Central memory CD8-positive, alpha-beta T cell (primary cell): ENCODE measurements around the gene TMEM42.
A peak's percentile ranks its signal among the peaks of the same experiment; 100 is the strongest.
"Not testable (repeated sequence)": the region's sequence is repeated elsewhere in the genome, so short reads cannot be mapped to it uniquely, and the experiment has no call there.

Experiments
- ATAC-seq: fragments of 150-1000 bp; cut with Tn5 transposase; replicated peaks from 2 replicates; pipeline ENCODE4 v1.10.0; 2022; ENCODE audit warnings: mild to moderate bottlenecking, moderate FRiP score, moderate number of reproducible peaks; ENCODE audit not compliant: poor library complexity, severe bottlenecking; ENCODE audit errors: extremely low read depth
- DNase-seq, 2 donors: peaks; one replicate each; pipeline ENCODE4 v3.0.0; 2021; ENCODE audit warnings: low spot score in 2 of 2
- H3K27ac Mint-ChIP-seq: one replicate; pipeline ENCODE4 v1.8.0; 2022; ENCODE audit warnings: low read depth, mild to moderate bottlenecking, moderate library complexity, mixed read lengths
- H3K27me3 Mint-ChIP-seq: one replicate; pipeline ENCODE4 v1.8.0; 2022; ENCODE audit warnings: mixed read lengths
- H3K36me3 Mint-ChIP-seq: one replicate; pipeline ENCODE4 v1.8.0; 2022; ENCODE audit warnings: mild to moderate bottlenecking, moderate library complexity, mixed read lengths; ENCODE audit not compliant: insufficient read depth
- H3K4me1 Mint-ChIP-seq: one replicate; pipeline ENCODE4 v1.8.0; 2022; ENCODE audit warnings: mixed read lengths
- H3K4me3 Mint-ChIP-seq: one replicate; pipeline ENCODE4 v1.8.0; 2022; ENCODE audit warnings: mild to moderate bottlenecking, moderate library complexity, mixed read lengths
- H3K9me3 Mint-ChIP-seq: one replicate; pipeline ENCODE4 v1.8.0; 2022; ENCODE audit warnings: mixed read lengths

TMEM42 gene

GRCh38 chr3:44861412-44862225 lies at the start of gene TMEM42:
TMEM42 (plus strand) TSS chr3:44861912; CDS start chr3:44861925, 13 bp downstream.
- ATAC-seq: peak; percentile 91
- H3K27me3 Mint-ChIP-seq: no peaks in the 10 kb centered on the region
- peak within 1 kb of the TSS; percentile 92 for H3K27ac Mint-ChIP-seq
- H3K4me3 Mint-ChIP-seq: peak within 1 kb of the TSS; percentile 82
- no peaks in the 10 kb centered on the region for H3K9me3 Mint-ChIP-seq
- H3K36me3 Mint-ChIP-seq: peaks cover 12% of the 10 kb centered on the region
- peaks cover 43% of the 10 kb centered on the region for H3K4me1 Mint-ChIP-seq
- peak; percentile 75 to 78 for DNase-seq

- H3K4me1 Mint-ChIP-seq: no peaks in the 10 kb centered on the region
- DNase-seq (no peak), ATAC-seq (no peak)
- peaks cover 2% of the 10 kb centered on the region for H3K36me3 Mint-ChIP-seq
- no peaks in the 10 kb centered on the region for H3K9me3 Mint-ChIP-seq
- no peak overlapping the region for H3K27ac Mint-ChIP-seq
- H3K4me3 Mint-ChIP-seq: no peak overlapping the region
- no peaks in the 10 kb centered on the region for H3K27me3 Mint-ChIP-seq
These were observed 47.0 kb upstream of the TMEM42 start for GRCh38 chr3:44814751-44815150.

GRCh38 chr3:44816334-44816733 lies 45.4 kb upstream of the TMEM42 start:
- not testable (repeated sequence) for H3K9me3 Mint-ChIP-seq, H3K27ac Mint-ChIP-seq, H3K4me1 Mint-ChIP-seq, H3K27me3 Mint-ChIP-seq, ATAC-seq, H3K4me3 Mint-ChIP-seq, H3K36me3 Mint-ChIP-seq, DNase-seq

- not testable (repeated sequence) for H3K27ac Mint-ChIP-seq, DNase-seq, H3K4me3 Mint-ChIP-seq, H3K36me3 Mint-ChIP-seq, ATAC-seq, H3K27me3 Mint-ChIP-seq, H3K4me1 Mint-ChIP-seq, H3K9me3 Mint-ChIP-seq
These were observed 40.5 kb upstream of the TMEM42 start for GRCh38 chr3:44821206-44821605.

GRCh38 chr3:44825264-44825925 lies 36.3 kb upstream of the TMEM42 start:
- DNase-seq: no peak
- H3K27me3 Mint-ChIP-seq: no peaks in the 10 kb centered on the region

GRCh38 chr3:44827196-44827595 lies 34.5 kb upstream of the TMEM42 start:
- H3K36me3 Mint-ChIP-seq: no peaks in the 10 kb centered on the region
- no peaks in the 10 kb centered on the region for H3K9me3 Mint-ChIP-seq
- no peak overlapping the region for H3K4me3 Mint-ChIP-seq
- H3K27me3 Mint-ChIP-seq: no peaks in the 10 kb centered on the region
- ATAC-seq (no peak), DNase-seq (no peak)
- no peak overlapping the region for H3K27ac Mint-ChIP-seq
- H3K4me1 Mint-ChIP-seq: no peaks in the 10 kb centered on the region

More at GRCh38 chr3:44825264-44825925, 36.3 kb upstream of the TMEM42 start:
- H3K4me3 Mint-ChIP-seq: no peak overlapping the region
- no peaks in the 10 kb centered on the region for H3K36me3 Mint-ChIP-seq
- no peak overlapping the region for H3K27ac Mint-ChIP-seq
- H3K4me1 Mint-ChIP-seq: no peaks in the 10 kb centered on the region
- ATAC-seq: no peak
- H3K9me3 Mint-ChIP-seq: no peaks in the 10 kb centered on the region

- Mint-ChIP-seq H3K36me3 (no peaks in the 10 kb centered on the region), H3K4me3 (no peak overlapping the region), H3K9me3 (peaks cover 6% of the 10 kb centered on the region), H3K4me1 (no peaks in the 10 kb centered on the region), H3K27me3 (no peaks in the 10 kb centered on the region), H3K27ac (no peak overlapping the region)
- DNase-seq (no peak), ATAC-seq (no peak)
These were observed 30.5 kb upstream of the TMEM42 start for GRCh38 chr3:44831232-44831631.

- no peaks in the 10 kb centered on the region for H3K27me3 Mint-ChIP-seq
- no peaks in the 10 kb centered on the region for H3K4me1 Mint-ChIP-seq
- H3K36me3 Mint-ChIP-seq: no peaks in the 10 kb centered on the region
- no peak overlapping the region for H3K27ac Mint-ChIP-seq
- DNase-seq: no peak
- H3K9me3 Mint-ChIP-seq: peaks cover 13% of the 10 kb centered on the region
- H3K4me3 Mint-ChIP-seq: no peak overlapping the region
- ATAC-seq: no peak
These were observed 29.7 kb upstream of the TMEM42 start for GRCh38 chr3:44832032-44832431.

- Mint-ChIP-seq H3K27ac (no peak overlapping the region), H3K9me3 (peaks cover 15% of the 10 kb centered on the region), H3K4me1 (no peaks in the 10 kb centered on the region), H3K27me3 (no peaks in the 10 kb centered on the region), H3K4me3 (no peak overlapping the region), H3K36me3 (no peaks in the 10 kb centered on the region)
- DNase-seq (no peak), ATAC-seq (no peak)
These were observed 28.7 kb upstream of the TMEM42 start for GRCh38 chr3:44832965-44833364.

- Mint-ChIP-seq H3K4me3 (no peak overlapping the region), H3K9me3 (peaks cover 15% of the 10 kb centered on the region), H3K27ac (no peak overlapping the region), H3K4me1 (no peaks in the 10 kb centered on the region), H3K27me3 (no peaks in the 10 kb centered on the region), H3K36me3 (no peaks in the 10 kb centered on the region)
- DNase-seq: no peak
- ATAC-seq: no peak
These were observed 28.3 kb upstream of the TMEM42 start for GRCh38 chr3:44833394-44833793.

GRCh38 chr3:44835684-44836083 lies 26.0 kb upstream of the TMEM42 start:
- no peaks in the 10 kb centered on the region for H3K36me3 Mint-ChIP-seq

GRCh38 chr3:44842376-44842775 lies 19.3 kb upstream of the TMEM42 start:
- DNase-seq (no peak), ATAC-seq (no peak)
- Mint-ChIP-seq H3K9me3 (no peaks in the 10 kb centered on the region), H3K27me3 (no peaks in the 10 kb centered on the region), H3K4me3 (no peak overlapping the region), H3K4me1 (no peaks in the 10 kb centered on the region), H3K36me3 (peaks cover 5% of the 10 kb centered on the region), H3K27ac (no peak overlapping the region)

More at GRCh38 chr3:44835684-44836083, 26.0 kb upstream of the TMEM42 start:
- no peak for DNase-seq
- H3K27ac Mint-ChIP-seq: no peak overlapping the region
- no peak overlapping the region for H3K4me3 Mint-ChIP-seq
- no peaks in the 10 kb centered on the region for H3K27me3 Mint-ChIP-seq
- ATAC-seq: no peak
- H3K9me3 Mint-ChIP-seq: peaks cover 15% of the 10 kb centered on the region
- no peaks in the 10 kb centered on the region for H3K4me1 Mint-ChIP-seq
